GM13977 (cell line): Measurements from ENCODE around the gene SNRNP48.

Experiments used
- DNase-seq: peaks from one replicate; pipeline ENCODE4 v3.0.0; 2012; ENCODE audit warnings: low spot score
- in situ Hi-C: fragments of 300-500 bp; cut with MboI; formaldehyde crosslinking; loops from one replicate; pipeline ENCODE4 v1.12.0; 2022; ENCODE audit warnings: low sequenced_read_pairs, low pct_unique_long_range_greater_than_20kb, mixed read lengths, inconsistent platforms; ENCODE audit not compliant: unreplicated experiment
- TF ChIP-seq, protein P1 (sequence below): IDR thresholded peaks from 2 replicates; pipeline ENCODE4 v1.5.1; 2012; ENCODE audit warnings: mild to moderate bottlenecking, control low read depth; ENCODE audit not compliant: insufficient read depth; ENCODE audit errors: extremely low read depth, missing control alignments

SNRNP48 gene

DNA sequence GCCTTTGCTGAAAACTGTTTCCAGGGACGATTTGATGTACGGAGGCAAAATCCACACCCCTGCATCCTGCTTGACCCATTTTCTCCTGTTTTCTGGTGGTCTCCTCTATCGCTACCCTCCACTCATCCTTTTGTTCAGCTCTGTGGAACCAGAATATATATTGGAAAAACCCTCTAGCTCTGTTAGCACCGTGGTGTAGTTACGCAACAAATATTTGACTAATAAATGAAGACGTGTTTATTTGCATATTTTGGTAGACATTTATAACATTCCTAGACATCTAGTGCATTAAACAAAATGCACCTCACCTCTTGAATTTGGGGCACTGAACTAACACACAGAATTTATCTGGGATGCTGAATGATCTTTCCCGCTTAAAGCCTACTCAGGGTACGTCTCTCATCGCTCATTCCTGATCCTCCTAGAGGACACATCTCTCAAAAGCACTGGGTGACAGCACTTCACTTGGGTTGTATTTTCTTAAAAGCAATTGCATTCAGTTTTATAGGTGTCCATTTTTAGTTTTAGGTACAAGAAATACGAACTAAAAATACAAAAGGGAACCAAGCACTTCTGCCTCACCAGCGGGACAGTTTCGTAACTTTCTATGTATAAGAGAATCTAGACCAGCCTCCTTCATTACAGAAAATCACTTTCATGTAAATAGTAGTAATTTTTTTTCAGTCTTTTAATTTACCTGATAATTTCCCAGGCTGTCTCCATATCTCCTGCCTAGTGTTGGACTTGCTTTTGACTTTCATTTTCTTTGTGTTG lies 59.2 kb downstream of the SNRNP48 start:
- DNase-seq = no peak
- in situ Hi-C loops = no loop called here
- TF ChIP-seq, protein P1, sequence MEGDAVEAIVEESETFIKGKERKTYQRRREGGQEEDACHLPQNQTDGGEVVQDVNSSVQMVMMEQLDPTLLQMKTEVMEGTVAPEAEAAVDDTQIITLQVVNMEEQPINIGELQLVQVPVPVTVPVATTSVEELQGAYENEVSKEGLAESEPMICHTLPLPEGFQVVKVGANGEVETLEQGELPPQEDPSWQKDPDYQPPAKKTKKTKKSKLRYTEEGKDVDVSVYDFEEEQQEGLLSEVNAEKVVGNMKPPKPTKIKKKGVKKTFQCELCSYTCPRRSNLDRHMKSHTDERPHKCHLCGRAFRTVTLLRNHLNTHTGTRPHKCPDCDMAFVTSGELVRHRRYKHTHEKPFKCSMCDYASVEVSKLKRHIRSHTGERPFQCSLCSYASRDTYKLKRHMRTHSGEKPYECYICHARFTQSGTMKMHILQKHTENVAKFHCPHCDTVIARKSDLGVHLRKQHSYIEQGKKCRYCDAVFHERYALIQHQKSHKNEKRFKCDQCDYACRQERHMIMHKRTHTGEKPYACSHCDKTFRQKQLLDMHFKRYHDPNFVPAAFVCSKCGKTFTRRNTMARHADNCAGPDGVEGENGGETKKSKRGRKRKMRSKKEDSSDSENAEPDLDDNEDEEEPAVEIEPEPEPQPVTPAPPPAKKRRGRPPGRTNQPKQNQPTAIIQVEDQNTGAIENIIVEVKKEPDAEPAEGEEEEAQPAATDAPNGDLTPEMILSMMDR = no peak

DNA sequence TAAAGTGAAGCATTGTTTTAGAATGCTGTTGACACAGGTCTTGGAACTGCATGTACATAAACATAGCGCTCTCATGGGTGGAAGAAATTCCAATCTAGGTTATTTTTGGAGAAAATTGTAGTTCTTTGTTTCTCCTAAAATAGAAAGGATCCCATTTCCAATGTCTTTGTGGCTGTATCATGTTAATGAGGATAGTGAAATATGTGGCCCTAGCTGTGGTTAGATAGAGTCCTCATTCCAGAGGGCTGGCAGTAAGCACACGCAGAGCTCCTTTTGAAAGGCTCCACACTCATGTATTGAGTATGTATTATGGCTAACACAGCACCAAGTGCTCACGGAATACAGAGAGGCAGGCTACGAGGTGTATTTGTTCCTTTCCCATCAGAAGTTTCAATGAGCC lies 60.9 kb downstream of the SNRNP48 start:
- TF ChIP-seq, protein P1 = no peak
- in situ Hi-C loops = no loop called here

DNA sequence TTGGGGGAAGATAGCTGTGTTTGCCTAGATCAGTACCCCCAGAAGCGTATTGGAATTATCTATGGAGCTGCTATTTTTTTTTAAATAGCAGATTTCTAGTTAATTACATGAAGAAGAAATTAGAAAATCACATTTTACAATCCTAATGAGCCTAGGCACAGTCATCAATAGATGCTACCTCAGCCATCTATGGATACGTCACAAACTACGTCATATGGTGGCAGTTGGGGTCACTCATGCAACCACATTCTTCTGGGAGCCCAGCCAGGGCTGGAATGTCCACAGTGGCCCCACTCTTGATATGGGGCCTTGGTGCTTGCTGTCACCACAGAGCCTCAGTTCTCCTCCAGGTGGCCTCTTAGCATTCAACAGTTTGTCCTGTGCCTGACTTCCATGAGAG lies 63.0 kb downstream of the SNRNP48 start:
- DNase-seq = no peak
- TF ChIP-seq, protein P1 = no peak
- in situ Hi-C loops = no loop called here

More for the DNA sequence above, 60.9 kb downstream of the SNRNP48 start:
- DNase-seq = no peak

DNA sequence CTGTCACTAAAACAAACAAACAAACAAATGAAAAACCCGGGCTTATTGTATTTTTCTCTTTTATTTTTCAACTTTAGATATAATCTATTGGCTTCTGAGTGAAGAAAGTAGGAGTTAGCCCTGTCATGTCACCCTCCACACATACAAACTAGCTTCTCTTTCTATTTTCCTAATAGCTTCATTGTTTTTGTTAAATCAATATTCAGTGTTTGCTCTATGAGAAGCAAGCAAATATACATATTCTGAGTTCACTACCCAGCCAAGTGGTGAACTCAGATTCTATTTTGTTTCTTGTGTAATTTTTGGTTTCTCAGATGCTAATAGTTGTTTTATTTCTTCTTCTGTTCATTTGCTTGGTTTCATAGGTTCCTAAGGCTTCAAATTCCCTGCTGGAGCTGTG lies 66.4 kb downstream of the SNRNP48 start:
- in situ Hi-C loops = no loop called here
- no peak for DNase-seq
- TF ChIP-seq, protein P1 = no peak

DNA sequence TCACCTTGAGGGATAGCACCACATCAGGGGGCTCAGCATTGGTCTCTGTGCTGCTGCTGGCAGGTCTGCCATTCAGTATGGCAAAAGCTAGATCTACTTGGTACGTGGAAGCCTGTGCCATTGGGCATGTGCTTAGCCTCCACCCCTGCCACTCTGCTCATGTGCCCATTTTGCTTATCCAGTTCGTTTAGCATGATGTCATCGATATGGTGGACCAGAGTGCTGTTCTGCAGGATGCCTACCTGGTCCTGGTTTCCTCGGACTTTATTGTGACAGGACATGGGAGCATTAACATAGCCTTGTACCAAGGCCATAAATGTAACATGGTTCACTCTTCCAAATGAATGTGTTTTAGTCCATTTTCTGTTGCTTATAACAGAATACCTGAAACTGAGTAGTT lies 68.5 kb downstream of the SNRNP48 start:
- DNase-seq = no peak
- in situ Hi-C loops = no loop called here
- TF ChIP-seq, protein P1 = no peak

DNA sequence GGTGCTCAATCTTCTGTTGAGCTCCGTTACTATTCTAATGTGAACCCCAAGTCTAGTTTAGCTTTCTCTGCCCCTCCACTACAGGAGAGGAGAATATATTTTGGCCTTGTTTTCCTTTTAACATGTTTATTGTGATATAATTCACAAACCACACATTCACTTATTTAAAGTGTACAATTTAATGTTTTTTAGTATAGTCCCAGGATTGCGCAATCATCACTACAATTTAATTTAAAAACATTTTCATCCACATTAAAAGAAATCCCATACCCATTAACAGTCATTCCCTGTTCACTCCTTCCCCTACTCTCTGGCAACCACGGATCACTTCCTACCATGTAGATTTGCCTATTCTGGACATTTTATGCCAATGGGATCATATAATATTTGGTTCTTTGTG lies 71.4 kb downstream of the SNRNP48 start:
- in situ Hi-C loops = no loop called here
- no peak for DNase-seq
- TF ChIP-seq, protein P1 = no peak
